AG04450 (cell line): ENCODE results near the gene SYNPR. TPM values are rescaled to one million over a fixed set of nuclear protein-coding genes. Genes with fewer than 3 reads are reported as not detected.

Experiments used
- CTCF ChIA-PET: fragments of 300-600, 350-600 bp; formaldehyde crosslinking; extraction: SDS; loops from one replicate; lab custom pipeline; 2022; ENCODE audit warnings: antibody characterized with exemption, inconsistent platforms; lab: Charles Lee
- POLR2A ChIA-PET: fragments of 350-600 bp; formaldehyde crosslinking; extraction: SDS; loops from one replicate; lab custom pipeline; 2021; ENCODE audit warnings: antibody characterized with exemption, inconsistent platforms; lab: Yijun Ruan, JAX
- DNase-seq: peaks from one replicate; pipeline ENCODE4 v3.0.0-alpha.2; 2011; ENCODE audit warnings: low read depth, low spot score
- H3K27ac ChIP-seq: one replicate; pipeline ENCODE4 v1.5.1; 2012; ENCODE audit warnings: low read depth, low read length, control low read depth
- H3K27me3 ChIP-seq: one replicate; pipeline ENCODE4 v1.6.0; 2012; ENCODE audit warnings: low read length; ENCODE audit not compliant: control insufficient read depth, insufficient read depth
- H3K4me3 ChIP-seq: 2 replicates; pipeline ENCODE4 v1.5.1; 2011; ENCODE audit warnings: mild to moderate bottlenecking, low read depth, low read length, control low read depth
- H3K9me3 ChIP-seq: 2 replicates; pipeline ENCODE4 v1.5.1; 2012; ENCODE audit warnings: low read length; ENCODE audit not compliant: control insufficient read depth, insufficient read depth
- CTCF ChIP-seq: IDR thresholded peaks from 2 replicates; pipeline ENCODE4 v1.5.1; 2011; ENCODE audit warnings: low read depth, low read length, control low read depth, inconsistent platforms
- polyA plus RNA-seq: library from polyadenylated mRNA; depleted of rRNA; stranded (reverse); fragments of >200 nt; gene quantifications from 2 replicates; pipeline ENCODE4 v1.2.3, GENCODE V29; 2011

Gene SYNPR
- polyA plus RNA-seq, 1 experiment = not detected

- Histone ChIP-seq H3K27me3 (peaks cover 5% of the 10 kb centered on the region), H3K9me3 (no peaks in the 10 kb centered on the region), H3K27ac (no peak overlapping the region), H3K4me3 (no peak overlapping the region)
- TF ChIP-seq CTCF = peak; percentile 90
- POLR2A ChIA-PET = interaction anchor here (1.8 kb wide), 1 partner anchor 470 kb away, joined by 3 read pairs; no protein-coding TSS in a partner anchor
- CTCF ChIA-PET = interaction anchor here (0.6 to 7.3 kb wide), 56 partner anchors 9 to 1183 kb away, joined by 3 to 413 read pairs (median 4); partner anchors contain the start of genes C3orf49 and SCAANT1
- DNase-seq = no peak
Measured at GRCh38 chr3:63349583-63350573, 71.8 kb downstream of the SYNPR start.

- Histone ChIP-seq H3K27ac (no peak overlapping the region), H3K9me3 (no peaks in the 10 kb centered on the region), H3K27me3 (peaks cover 5% of the 10 kb centered on the region), H3K4me3 (no peak overlapping the region)
- POLR2A ChIA-PET = no interaction called here
- CTCF ChIA-PET = interaction anchor here (0.6 to 7.3 kb wide), 36 partner anchors 9 to 1179 kb away, joined by 3 to 413 read pairs (median 4); partner anchors contain the start of gene C3orf49
- peak; percentile 93 for TF ChIP-seq CTCF
- peak; percentile 24 for DNase-seq
Measured at GRCh38 chr3:63351159-63352007, 73.3 kb downstream of the SYNPR start.

GRCh38 chr3:63352008-63352279, 73.8 kb downstream of the SYNPR start:
- no peak overlapping the region for H3K4me3 ChIP-seq
- ChIA-PET CTCF (interaction anchor here (0.7 to 7.3 kb wide), 20 partner anchors 8 to 647 kb away, joined by 3 to 413 read pairs (median 4); partner anchors contain the start of gene C3orf49), POLR2A (no interaction called here)
- H3K27ac ChIP-seq = no peak overlapping the region
- H3K9me3 ChIP-seq = no peaks in the 10 kb centered on the region
- no peak for DNase-seq
- H3K27me3 ChIP-seq = peaks cover 5% of the 10 kb centered on the region
- no peak for TF ChIP-seq CTCF

- no peak for TF ChIP-seq CTCF
- H3K27me3 ChIP-seq = peaks cover 5% of the 10 kb centered on the region
- DNase-seq = no peak
- no peak overlapping the region for H3K27ac ChIP-seq
- H3K4me3 ChIP-seq = no peak overlapping the region
- POLR2A ChIA-PET = no interaction called here
- H3K9me3 ChIP-seq = no peaks in the 10 kb centered on the region
- CTCF ChIA-PET = interaction anchor here (1.2 to 7.3 kb wide), 3 partner anchors 466 to 640 kb away, joined by 3 to 413 read pairs (median 73); partner anchors contain the start of gene C3orf49
Measured at GRCh38 chr3:63353383-63353782, 75.3 kb downstream of the SYNPR start.
